ENCODE data around the gene NPC1.

- no peak for TF ChIP-seq SPI1 (IDR thresholded peaks at IDR 0.05; ENCODE audit: low read depth, low read length)
- TF ChIP-seq POLR2A (IDR thresholded peaks at IDR 0.05; ENCODE audit: low read depth, low read length): no peak
- TF ChIP-seq TAF1 (IDR thresholded peaks at IDR 0.05; ENCODE audit: low read depth, low read length): no peak
Observed at GRCh38 chr18:23585897-23586248, 433 bp downstream of the NPC1 start.
